HG03066 (cell line): ENCODE measurements around the gene THADA.
"Not testable (repeated sequence)": the region's sequence is repeated elsewhere in the genome, so short reads cannot be mapped to it uniquely, and the experiment has no call there.

Experiments used
- ATAC-seq: cut with Tn5 transposase; IDR thresholded peaks from one replicate; pipeline ENCODE4 v1.9.1; 2021; ENCODE audit warnings: low read depth; ENCODE audit not compliant: unreplicated experiment

Gene THADA

GRCh38 chr2:43595603-43596412, at the start of gene THADA:
THADA (minus strand) TSS chr2:43596038; CDS start chr2:43592392, 3,646 bp downstream.
- ATAC-seq: peak; percentile 97

GRCh38 chr2:43643680-43644079, 47.8 kb upstream of the THADA start:
- ATAC-seq: no peak

- ATAC-seq: no peak
Observed at GRCh38 chr2:43642363-43642762, 46.5 kb upstream of the THADA start.

GRCh38 chr2:43637030-43637803, 41.4 kb upstream of the THADA start, which contains the start of gene PLEKHH2:
PLEKHH2 (plus strand) TSS chr2:43637260; CDS start chr2:43644674, 7,414 bp downstream.
- ATAC-seq: peak; percentile 99

- peak; percentile 21 for ATAC-seq
Observed at GRCh38 chr2:43636621-43637020, 40.8 kb upstream of the THADA start.

GRCh38 chr2:43636153-43636552, 40.3 kb upstream of the THADA start:
- ATAC-seq: not testable (repeated sequence)

GRCh38 chr2:43634604-43635306, 38.9 kb upstream of the THADA start:
- no peak for ATAC-seq

GRCh38 chr2:43631618-43632317, 35.9 kb upstream of the THADA start:
- no peak for ATAC-seq

GRCh38 chr2:43622931-43623451, 27.2 kb upstream of the THADA start:
- ATAC-seq: no peak

- no peak for ATAC-seq
Observed at GRCh38 chr2:43619511-43619910, 23.7 kb upstream of the THADA start.

GRCh38 chr2:43616967-43617680, 21.3 kb upstream of the THADA start:
- ATAC-seq: no peak

- ATAC-seq: no peak
Observed at GRCh38 chr2:43612944-43613343, 17.1 kb upstream of the THADA start.

- ATAC-seq: peak; percentile 84
Observed at GRCh38 chr2:43611987-43612894, 16.4 kb upstream of the THADA start.

- ATAC-seq: no peak
Observed at GRCh38 chr2:43610361-43610760, 14.5 kb upstream of the THADA start.

- no peak for ATAC-seq
Observed at GRCh38 chr2:43609290-43609918, 13.6 kb upstream of the THADA start.

- no peak for ATAC-seq
Observed at GRCh38 chr2:43605851-43606250, 10.0 kb upstream of the THADA start.

GRCh38 chr2:43605079-43605655, 9.3 kb upstream of the THADA start:
- ATAC-seq: no peak

GRCh38 chr2:43604674-43605073, 8.8 kb upstream of the THADA start:
- ATAC-seq: no peak
